HUDEP-2 (cell line): ENCODE data around the gene ADCY2.

Source experiments
- DNase-seq, 76 experiments: peaks; one replicate each; lab custom pipeline; 2025; ENCODE audit not compliant: unreplicated experiment in 76 of 76; lab: John Stamatoyannopoulos, UW

Gene ADCY2

GRCh38 chr5:7578071-7578470 is 182.1 kb downstream of the ADCY2 start:
- DNase-seq, result no peak

- no peak for DNase-seq
These were observed 188.8 kb downstream of the ADCY2 start for GRCh38 chr5:7584749-7585148.

- DNase-seq, result no peak
These were observed 189.9 kb downstream of the ADCY2 start for GRCh38 chr5:7585807-7586206.

GRCh38 chr5:7586480-7586879 is 190.5 kb downstream of the ADCY2 start:
- no peak for DNase-seq

GRCh38 chr5:7589800-7590199 is 193.9 kb downstream of the ADCY2 start:
- no peak for DNase-seq

GRCh38 chr5:7592910-7593309 is 197.0 kb downstream of the ADCY2 start:
- peak in 5 of 76 experiments; percentile 1 to 14 (median 2) for DNase-seq

GRCh38 chr5:7597059-7597642 is 201.2 kb downstream of the ADCY2 start:
- no peak for DNase-seq

GRCh38 chr5:7606840-7607465 is 211.0 kb downstream of the ADCY2 start:
- no peak for DNase-seq

GRCh38 chr5:7608772-7609171 is 212.8 kb downstream of the ADCY2 start:
- DNase-seq, result no peak

GRCh38 chr5:7609726-7610125 is 213.8 kb downstream of the ADCY2 start:
- no peak for DNase-seq

GRCh38 chr5:7610531-7611177 is 214.7 kb downstream of the ADCY2 start:
- no peak for DNase-seq

GRCh38 chr5:7611518-7611917 is 215.6 kb downstream of the ADCY2 start:
- DNase-seq, result no peak

- no peak for DNase-seq
These were observed 219.7 kb downstream of the ADCY2 start for GRCh38 chr5:7615566-7616061.

- DNase-seq, result no peak
These were observed 221.0 kb downstream of the ADCY2 start for GRCh38 chr5:7616897-7617296.

- DNase-seq, result no peak
These were observed 226.6 kb downstream of the ADCY2 start for GRCh38 chr5:7622498-7622897.

- no peak for DNase-seq
These were observed 229.8 kb downstream of the ADCY2 start for GRCh38 chr5:7625740-7626139.

- no peak for DNase-seq
These were observed 232.3 kb downstream of the ADCY2 start for GRCh38 chr5:7628248-7628647.

- no peak for DNase-seq
These were observed 232.9 kb downstream of the ADCY2 start for GRCh38 chr5:7628820-7629219.

GRCh38 chr5:7629561-7629960 is 233.6 kb downstream of the ADCY2 start:
- no peak for DNase-seq

GRCh38 chr5:7634837-7635236 is 238.9 kb downstream of the ADCY2 start:
- DNase-seq, result no peak

- DNase-seq, result no peak
These were observed 242.5 kb downstream of the ADCY2 start for GRCh38 chr5:7638456-7638855.

GRCh38 chr5:7642029-7642428 is 246.1 kb downstream of the ADCY2 start:
- DNase-seq, result no peak
